Spleen (tissue), 7 donors: ENCODE results near the gene CYP51A1.

Experiments
- POLR2A ChIP-seq, 3 donors: fragments of 450-650 bp; IDR thresholded peaks; one replicate each; pipeline ENCODE4 v1.5.1; 2017; ENCODE audit warnings: antibody characterized with exemption in 3 of 3, mild to moderate bottlenecking in 1 of 3
- POLR2AphosphoS5 ChIP-seq, 3 donors: sonication (generic); formaldehyde crosslinking; IDR thresholded peaks; one replicate each; pipeline ENCODE4 v1.5.1; 2017; ENCODE audit warnings: antibody characterized with exemption in 3 of 3
- TF ChIP-seq, protein P1 (sequence below), 11 experiments: fragments of 200-600 bp in 7 of 11; fragments of 450-650 bp in 4 of 11; sonication (generic) in 4 of 11; IDR thresholded peaks in 8 of 11; conservative IDR thresholded peaks in 3 of 11; 1 replicate in 7 of 11; 2 replicates in 4 of 11; pipeline versions ENCODE4 v1.4.0 to v1.8.0; 2016 to 2021; ENCODE audit warnings: antibody characterized with exemption in 11 of 11, inconsistent platforms in 4 of 11, mild to moderate bottlenecking in 1 of 11
- donor health status: DM: no; HTN: no; CAD: no; lungs with moderate emphysema.
- donor health status: DM: no; HTN: no; CAD: no.
- donor health status: DM: no; HTN: no; CAD: no.

DNA sequence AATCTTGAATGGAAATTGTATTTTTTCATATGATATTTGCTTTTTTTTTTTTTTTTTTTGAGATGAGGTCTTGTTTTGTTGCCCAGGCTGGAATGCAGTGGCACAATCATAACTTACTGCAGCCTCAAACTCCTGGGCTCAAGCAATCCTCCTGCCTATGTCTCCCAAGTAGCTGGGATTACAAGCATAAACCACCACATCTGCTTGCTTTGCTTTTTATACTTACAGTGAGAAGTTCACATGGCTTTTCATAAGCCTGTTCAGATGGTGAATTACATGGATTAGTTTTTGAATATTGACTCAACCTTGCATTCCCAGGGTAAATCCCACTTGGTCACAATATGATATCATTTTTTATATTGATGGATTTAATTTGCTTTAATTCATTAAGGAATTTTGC lies 22.7 kb upstream of the CYP51A1 start:
- TF ChIP-seq, protein P1, sequence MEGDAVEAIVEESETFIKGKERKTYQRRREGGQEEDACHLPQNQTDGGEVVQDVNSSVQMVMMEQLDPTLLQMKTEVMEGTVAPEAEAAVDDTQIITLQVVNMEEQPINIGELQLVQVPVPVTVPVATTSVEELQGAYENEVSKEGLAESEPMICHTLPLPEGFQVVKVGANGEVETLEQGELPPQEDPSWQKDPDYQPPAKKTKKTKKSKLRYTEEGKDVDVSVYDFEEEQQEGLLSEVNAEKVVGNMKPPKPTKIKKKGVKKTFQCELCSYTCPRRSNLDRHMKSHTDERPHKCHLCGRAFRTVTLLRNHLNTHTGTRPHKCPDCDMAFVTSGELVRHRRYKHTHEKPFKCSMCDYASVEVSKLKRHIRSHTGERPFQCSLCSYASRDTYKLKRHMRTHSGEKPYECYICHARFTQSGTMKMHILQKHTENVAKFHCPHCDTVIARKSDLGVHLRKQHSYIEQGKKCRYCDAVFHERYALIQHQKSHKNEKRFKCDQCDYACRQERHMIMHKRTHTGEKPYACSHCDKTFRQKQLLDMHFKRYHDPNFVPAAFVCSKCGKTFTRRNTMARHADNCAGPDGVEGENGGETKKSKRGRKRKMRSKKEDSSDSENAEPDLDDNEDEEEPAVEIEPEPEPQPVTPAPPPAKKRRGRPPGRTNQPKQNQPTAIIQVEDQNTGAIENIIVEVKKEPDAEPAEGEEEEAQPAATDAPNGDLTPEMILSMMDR (IDR thresholded peaks at IDR 0.05 in 8 of 11, conservative IDR thresholded peaks at IDR 0.05 in 3 of 11) = no peak
- no peak for TF ChIP-seq POLR2A (IDR thresholded peaks at IDR 0.05)
- TF ChIP-seq POLR2AphosphoS5 (IDR thresholded peaks at IDR 0.05) = no peak
